K562 (cell line): ENCODE results near the gene TUBB6. TPM values are rescaled to one million over a fixed set of nuclear protein-coding genes. Genes with fewer than 3 reads are reported as not detected.
A peak's percentile ranks its signal among the peaks of the same experiment; 100 is the strongest.

ENCODE experiments used
- HNRNPUL1 ChIP-seq: fragments of 200-400 bp; formaldehyde crosslinking; IDR thresholded peaks from 2 replicates; pipeline ENCODE4 v1.6.1; 2017; ENCODE audit warnings: low read length
- NKRF ChIP-seq: fragments of 450-650 bp; IDR thresholded peaks from 2 replicates; pipeline ENCODE4 v1.6.1; 2016; ENCODE audit warnings: borderline replicate concordance
- XRCC5 ChIP-seq: fragments of 200-400 bp; formaldehyde crosslinking; IDR thresholded peaks from 2 replicates; pipeline ENCODE4 v1.6.1; 2017; ENCODE audit warnings: low read depth, mild to moderate bottlenecking, low read length
- ZBTB9 ChIP-seq: fragments of 450-650 bp; formaldehyde crosslinking; IDR thresholded peaks from 2 replicates; pipeline ENCODE4 v1.4.0; 2020; ENCODE audit warnings: mild to moderate bottlenecking, moderate library complexity
- ZNF583 ChIP-seq: fragments of 250-450 bp; sonication (Bioruptor Pico); IDR thresholded peaks from 2 replicates; pipeline ENCODE4 v1.4.0; 2020
- ZSCAN29 ChIP-seq: fragments of 450-650 bp; IDR thresholded peaks from 2 replicates; pipeline ENCODE4 v1.6.1; 2017
- polyA plus RNA-seq, 8 experiments: library from polyadenylated mRNA; depleted of rRNA in 4 of 8; stranded (reverse) in 5 of 8; unstranded in 3 of 8; fragments of >200 nt; fragmentation: Nextera tagmentation in 2 of 8; fragmentation: Illumina TruSeq in 1 of 8; extraction: Ambion mirVana in 2 of 8; extraction: Trizol in 1 of 8; gene quantifications; 2 replicates each; pipeline versions ENCODE4 v1.2.1 to v1.2.3, GENCODE V29; 2011 to 2014; ENCODE audit warnings: inconsistent platforms in 1 of 8, missing spikeins in 1 of 8
- total RNA-seq, 7 experiments: library from RNA; depleted of rRNA in 6 of 7; stranded (reverse); fragments of >200 nt in 6 of 7; fragmentation: Illumina TruSeq in 2 of 7; extraction: Trizol in 2 of 7; gene quantifications; 2 replicates each; pipeline versions ENCODE4 v1.2.1 to v1.2.3, GENCODE V29; 2011 to 2021; ENCODE audit warnings: low replicate concordance in 1 of 7
- TF ChIP-seq, protein P1 (sequence below): fragments of 450-650 bp; IDR thresholded peaks from 2 replicates; pipeline ENCODE4 v1.6.1; 2016; ENCODE audit warnings: mild to moderate bottlenecking, moderate library complexity
- TF ChIP-seq, protein P2 (sequence below), 2 experiments: IDR thresholded peaks; 2 replicates each; pipeline ENCODE4 v1.6.1; 2011; ENCODE audit warnings: borderline replicate concordance in 1 of 2, control low read depth in 1 of 2, low read depth in 1 of 2, low read length in 1 of 2, mild to moderate bottlenecking in 1 of 2, mixed read lengths in 1 of 2, moderate library complexity in 1 of 2; ENCODE audit not compliant: insufficient read depth in 1 of 2, insufficient read length in 1 of 2, poor library complexity in 1 of 2, severe bottlenecking in 1 of 2; ENCODE audit errors: extremely low read depth in 1 of 2

TUBB6 gene
- total and polyA plus RNA-seq, 9 of the 15 experiments (the other 6 are each of a cell fraction or from before 2014, with no cell fraction given), result 43.9 to 404 (median 81.1) TPM

- TF ChIP-seq, protein P1, sequence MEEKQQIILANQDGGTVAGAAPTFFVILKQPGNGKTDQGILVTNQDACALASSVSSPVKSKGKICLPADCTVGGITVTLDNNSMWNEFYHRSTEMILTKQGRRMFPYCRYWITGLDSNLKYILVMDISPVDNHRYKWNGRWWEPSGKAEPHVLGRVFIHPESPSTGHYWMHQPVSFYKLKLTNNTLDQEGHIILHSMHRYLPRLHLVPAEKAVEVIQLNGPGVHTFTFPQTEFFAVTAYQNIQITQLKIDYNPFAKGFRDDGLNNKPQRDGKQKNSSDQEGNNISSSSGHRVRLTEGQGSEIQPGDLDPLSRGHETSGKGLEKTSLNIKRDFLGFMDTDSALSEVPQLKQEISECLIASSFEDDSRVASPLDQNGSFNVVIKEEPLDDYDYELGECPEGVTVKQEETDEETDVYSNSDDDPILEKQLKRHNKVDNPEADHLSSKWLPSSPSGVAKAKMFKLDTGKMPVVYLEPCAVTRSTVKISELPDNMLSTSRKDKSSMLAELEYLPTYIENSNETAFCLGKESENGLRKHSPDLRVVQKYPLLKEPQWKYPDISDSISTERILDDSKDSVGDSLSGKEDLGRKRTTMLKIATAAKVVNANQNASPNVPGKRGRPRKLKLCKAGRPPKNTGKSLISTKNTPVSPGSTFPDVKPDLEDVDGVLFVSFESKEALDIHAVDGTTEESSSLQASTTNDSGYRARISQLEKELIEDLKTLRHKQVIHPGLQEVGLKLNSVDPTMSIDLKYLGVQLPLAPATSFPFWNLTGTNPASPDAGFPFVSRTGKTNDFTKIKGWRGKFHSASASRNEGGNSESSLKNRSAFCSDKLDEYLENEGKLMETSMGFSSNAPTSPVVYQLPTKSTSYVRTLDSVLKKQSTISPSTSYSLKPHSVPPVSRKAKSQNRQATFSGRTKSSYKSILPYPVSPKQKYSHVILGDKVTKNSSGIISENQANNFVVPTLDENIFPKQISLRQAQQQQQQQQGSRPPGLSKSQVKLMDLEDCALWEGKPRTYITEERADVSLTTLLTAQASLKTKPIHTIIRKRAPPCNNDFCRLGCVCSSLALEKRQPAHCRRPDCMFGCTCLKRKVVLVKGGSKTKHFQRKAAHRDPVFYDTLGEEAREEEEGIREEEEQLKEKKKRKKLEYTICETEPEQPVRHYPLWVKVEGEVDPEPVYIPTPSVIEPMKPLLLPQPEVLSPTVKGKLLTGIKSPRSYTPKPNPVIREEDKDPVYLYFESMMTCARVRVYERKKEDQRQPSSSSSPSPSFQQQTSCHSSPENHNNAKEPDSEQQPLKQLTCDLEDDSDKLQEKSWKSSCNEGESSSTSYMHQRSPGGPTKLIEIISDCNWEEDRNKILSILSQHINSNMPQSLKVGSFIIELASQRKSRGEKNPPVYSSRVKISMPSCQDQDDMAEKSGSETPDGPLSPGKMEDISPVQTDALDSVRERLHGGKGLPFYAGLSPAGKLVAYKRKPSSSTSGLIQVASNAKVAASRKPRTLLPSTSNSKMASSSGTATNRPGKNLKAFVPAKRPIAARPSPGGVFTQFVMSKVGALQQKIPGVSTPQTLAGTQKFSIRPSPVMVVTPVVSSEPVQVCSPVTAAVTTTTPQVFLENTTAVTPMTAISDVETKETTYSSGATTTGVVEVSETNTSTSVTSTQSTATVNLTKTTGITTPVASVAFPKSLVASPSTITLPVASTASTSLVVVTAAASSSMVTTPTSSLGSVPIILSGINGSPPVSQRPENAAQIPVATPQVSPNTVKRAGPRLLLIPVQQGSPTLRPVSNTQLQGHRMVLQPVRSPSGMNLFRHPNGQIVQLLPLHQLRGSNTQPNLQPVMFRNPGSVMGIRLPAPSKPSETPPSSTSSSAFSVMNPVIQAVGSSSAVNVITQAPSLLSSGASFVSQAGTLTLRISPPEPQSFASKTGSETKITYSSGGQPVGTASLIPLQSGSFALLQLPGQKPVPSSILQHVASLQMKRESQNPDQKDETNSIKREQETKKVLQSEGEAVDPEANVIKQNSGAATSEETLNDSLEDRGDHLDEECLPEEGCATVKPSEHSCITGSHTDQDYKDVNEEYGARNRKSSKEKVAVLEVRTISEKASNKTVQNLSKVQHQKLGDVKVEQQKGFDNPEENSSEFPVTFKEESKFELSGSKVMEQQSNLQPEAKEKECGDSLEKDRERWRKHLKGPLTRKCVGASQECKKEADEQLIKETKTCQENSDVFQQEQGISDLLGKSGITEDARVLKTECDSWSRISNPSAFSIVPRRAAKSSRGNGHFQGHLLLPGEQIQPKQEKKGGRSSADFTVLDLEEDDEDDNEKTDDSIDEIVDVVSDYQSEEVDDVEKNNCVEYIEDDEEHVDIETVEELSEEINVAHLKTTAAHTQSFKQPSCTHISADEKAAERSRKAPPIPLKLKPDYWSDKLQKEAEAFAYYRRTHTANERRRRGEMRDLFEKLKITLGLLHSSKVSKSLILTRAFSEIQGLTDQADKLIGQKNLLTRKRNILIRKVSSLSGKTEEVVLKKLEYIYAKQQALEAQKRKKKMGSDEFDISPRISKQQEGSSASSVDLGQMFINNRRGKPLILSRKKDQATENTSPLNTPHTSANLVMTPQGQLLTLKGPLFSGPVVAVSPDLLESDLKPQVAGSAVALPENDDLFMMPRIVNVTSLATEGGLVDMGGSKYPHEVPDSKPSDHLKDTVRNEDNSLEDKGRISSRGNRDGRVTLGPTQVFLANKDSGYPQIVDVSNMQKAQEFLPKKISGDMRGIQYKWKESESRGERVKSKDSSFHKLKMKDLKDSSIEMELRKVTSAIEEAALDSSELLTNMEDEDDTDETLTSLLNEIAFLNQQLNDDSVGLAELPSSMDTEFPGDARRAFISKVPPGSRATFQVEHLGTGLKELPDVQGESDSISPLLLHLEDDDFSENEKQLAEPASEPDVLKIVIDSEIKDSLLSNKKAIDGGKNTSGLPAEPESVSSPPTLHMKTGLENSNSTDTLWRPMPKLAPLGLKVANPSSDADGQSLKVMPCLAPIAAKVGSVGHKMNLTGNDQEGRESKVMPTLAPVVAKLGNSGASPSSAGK, result peak; percentile 92
- no peak for TF ChIP-seq ZNF583 (CRISPR knock-in tag)
- TF ChIP-seq HNRNPUL1, result no peak
- TF ChIP-seq XRCC5, result 0 out of 2 replicates have a peak, but pooled peaks have one; percentile 39
- peak; percentile 92 for TF ChIP-seq ZSCAN29
- TF ChIP-seq ZBTB9, result peak; percentile 67; the same call in 1 of the 2 replicates
- TF ChIP-seq NKRF, result no peak; the same call in 1 of the 2 replicates
- TF ChIP-seq, protein P2, sequence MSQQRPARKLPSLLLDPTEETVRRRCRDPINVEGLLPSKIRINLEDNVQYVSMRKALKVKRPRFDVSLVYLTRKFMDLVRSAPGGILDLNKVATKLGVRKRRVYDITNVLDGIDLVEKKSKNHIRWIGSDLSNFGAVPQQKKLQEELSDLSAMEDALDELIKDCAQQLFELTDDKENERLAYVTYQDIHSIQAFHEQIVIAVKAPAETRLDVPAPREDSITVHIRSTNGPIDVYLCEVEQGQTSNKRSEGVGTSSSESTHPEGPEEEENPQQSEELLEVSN (IDR thresholded peaks at IDR 0.05; ENCODE audit: borderline replicate concordance in 1 of 2, extremely low read depth in 1 of 2, insufficient read depth in 1 of 2, insufficient read length in 1 of 2, low read depth in 1 of 2, low read length in 1 of 2, poor library complexity in 1 of 2, severe bottlenecking in 1 of 2), result peak; percentile 84 to 90
These were observed 502 bp downstream of the TUBB6 start (continued) for GRCh38 chr18:12308386-12309100.
